GM13976 (cell line): ENCODE results near the gene ATXN7L1.

ENCODE experiments used
- DNase-seq: peaks from one replicate; pipeline ENCODE4 v3.0.0; 2012; ENCODE audit warnings: low spot score
- CTCF ChIP-seq: IDR thresholded peaks from 2 replicates; pipeline ENCODE4 v1.5.1; 2012; ENCODE audit warnings: borderline replicate concordance, mild to moderate bottlenecking; ENCODE audit not compliant: insufficient read depth; ENCODE audit errors: extremely low read depth, missing control alignments, control extremely low read depth
- in situ Hi-C: fragments of 300-500 bp; cut with MboI; formaldehyde crosslinking; loops from one replicate; pipeline ENCODE4 v1.12.0; 2022; ENCODE audit warnings: low sequenced_read_pairs, mixed read lengths, inconsistent platforms; ENCODE audit not compliant: unreplicated experiment

ATXN7L1 gene

DNA sequence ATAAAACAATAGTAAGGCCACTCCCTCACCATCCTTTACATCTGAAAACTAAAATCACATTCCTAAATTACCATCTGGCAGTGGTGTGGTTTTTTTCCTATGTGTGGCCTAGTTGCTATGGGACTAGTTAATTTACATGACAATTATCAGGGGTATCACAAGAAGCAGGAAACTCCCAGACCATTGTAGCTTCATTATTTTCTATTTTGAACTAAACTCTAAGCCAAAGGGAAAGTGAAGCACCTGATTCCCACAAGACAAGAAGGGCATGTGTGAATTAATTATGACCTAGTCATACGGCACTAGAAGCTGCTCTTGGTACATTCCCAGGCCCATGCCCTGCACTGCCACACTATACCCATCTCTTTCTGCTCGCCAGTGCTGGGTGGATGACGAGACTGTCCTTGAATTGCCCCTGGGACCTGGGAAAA is 103.4 kb downstream of the ATXN7L1 start:
- no peak for TF ChIP-seq CTCF
- DNase-seq: no peak
- in situ Hi-C loops: loop anchor here (25.0 kb wide), 1 partner anchor 389 kb away; no protein-coding TSS in a partner anchor

GRCh38 chr7:105769901-105770628 is 106.3 kb downstream of the ATXN7L1 start:
- no peak for TF ChIP-seq CTCF
- DNase-seq: peak; percentile 26
- in situ Hi-C loops: loop anchor here (25.0 kb wide), 1 partner anchor 392 kb away; no protein-coding TSS in a partner anchor

DNA sequence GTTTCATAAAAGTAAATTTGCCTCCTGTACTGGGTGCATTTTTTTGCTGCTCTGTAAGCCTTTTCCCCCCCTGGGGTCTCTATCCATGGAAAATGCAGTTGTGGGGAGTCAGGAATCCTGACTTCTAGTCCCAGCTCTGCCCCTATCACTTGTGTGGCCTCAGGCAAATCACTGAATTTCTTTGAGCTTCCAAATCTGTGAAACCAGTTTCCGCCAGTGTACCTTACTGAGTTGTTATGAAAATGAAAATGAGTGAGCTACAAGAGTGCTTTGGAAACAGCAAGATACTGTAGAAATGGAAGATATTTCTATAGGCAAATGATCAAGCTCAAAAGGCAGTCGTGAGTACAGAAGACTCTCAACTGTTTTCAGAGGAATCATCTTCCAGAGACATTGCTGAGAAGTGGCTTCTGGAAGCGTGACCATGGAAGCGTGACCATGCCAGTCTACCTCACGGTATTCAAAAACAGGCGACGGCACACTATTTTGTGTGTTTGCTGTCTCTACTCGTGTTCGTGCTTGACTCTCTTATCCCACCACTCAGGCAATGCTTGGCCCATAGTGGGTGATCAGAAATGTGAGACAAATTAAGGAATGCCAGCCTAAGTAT is 107.4 kb downstream of the ATXN7L1 start:
- TF ChIP-seq CTCF: no peak
- no peak for DNase-seq
- in situ Hi-C loops: loop anchor here (25.0 kb wide), 1 partner anchor 393 kb away; no protein-coding TSS in a partner anchor

- no peak for TF ChIP-seq CTCF
- DNase-seq: no peak
- in situ Hi-C loops: loop anchor here (25.0 kb wide), 1 partner anchor 394 kb away; no protein-coding TSS in a partner anchor
These were observed 108.3 kb downstream of the ATXN7L1 start for GRCh38 chr7:105768117-105768516.

- in situ Hi-C loops: loop anchor here (25.0 kb wide), 1 partner anchor 396 kb away; no protein-coding TSS in a partner anchor
- no peak for TF ChIP-seq CTCF
- DNase-seq: no peak
These were observed 109.9 kb downstream of the ATXN7L1 start for GRCh38 chr7:105766421-105767073.

- no peak for TF ChIP-seq CTCF
- DNase-seq: no peak
- in situ Hi-C loops: loop anchor here (25.0 kb wide), 1 partner anchor 396 kb away; no protein-coding TSS in a partner anchor
These were observed 110.6 kb downstream of the ATXN7L1 start for GRCh38 chr7:105765846-105766245.
